Body of pancreas (tissue), 4 donors: ENCODE measurements around the gene RPN2.

Source experiments
- CTCF ChIP-seq, 7 experiments: fragments of 450-650 bp in 4 of 7; fragments of 200-600 bp in 3 of 7; sonication (generic) in 3 of 7; IDR thresholded peaks; one replicate each; pipeline ENCODE4 v1.5.1; 2016 to 2019; ENCODE audit warnings: antibody characterized with exemption in 7 of 7
- POLR2A ChIP-seq, 3 donors: fragments of 450-650 bp; IDR thresholded peaks; one replicate each; pipeline ENCODE4 v1.6.1; 2016; ENCODE audit warnings: antibody characterized with exemption in 3 of 3, mild to moderate bottlenecking in 2 of 3

GRCh38 chr20:37257530-37257929 lies 78.4 kb downstream of the RPN2 start:
- no peak for TF ChIP-seq CTCF (IDR thresholded peaks at IDR 0.05)
- TF ChIP-seq POLR2A (IDR thresholded peaks at IDR 0.05): no peak
